NCI-H1436 (cell line): ENCODE data around the gene CLSTN1.
A peak's percentile ranks its signal among the peaks of the same experiment; 100 is the strongest.
"Not testable (repeated sequence)": the region's sequence is repeated elsewhere in the genome, so short reads cannot be mapped to it uniquely, and the experiment has no call there.

Experiments
- DNase-seq: peaks from one replicate; lab custom pipeline; 2025; lab: John Stamatoyannopoulos, UW

Gene CLSTN1

GRCh38 chr1:9729523-9729922 is 94.2 kb downstream of the CLSTN1 start:
- DNase-seq: no peak

- DNase-seq: no peak
Observed at GRCh38 chr1:9728451-9729295, 95.1 kb downstream of the CLSTN1 start.

GRCh38 chr1:9726905-9727595 is 96.7 kb downstream of the CLSTN1 start:
- no peak for DNase-seq

GRCh38 chr1:9726406-9726805 is 97.4 kb downstream of the CLSTN1 start:
- DNase-seq: no peak

- peak; percentile 35 for DNase-seq
Observed at GRCh38 chr1:9724706-9725476, 98.9 kb downstream of the CLSTN1 start.

GRCh38 chr1:9723926-9724325 is 99.8 kb downstream of the CLSTN1 start:
- no peak for DNase-seq

- DNase-seq: no peak
Observed at GRCh38 chr1:9723068-9723805, 100.5 kb downstream of the CLSTN1 start.

- no peak for DNase-seq
Observed at GRCh38 chr1:9722378-9722749, 101.4 kb downstream of the CLSTN1 start.

GRCh38 chr1:9721606-9722377 is 102.0 kb downstream of the CLSTN1 start:
- peak; percentile 20 for DNase-seq

- no peak for DNase-seq
Observed at GRCh38 chr1:9720785-9721605, 102.8 kb downstream of the CLSTN1 start.

- DNase-seq: no peak
Observed at GRCh38 chr1:9719978-9720722, 103.6 kb downstream of the CLSTN1 start.

- no peak for DNase-seq
Observed at GRCh38 chr1:9718006-9718680, 105.6 kb downstream of the CLSTN1 start.

GRCh38 chr1:9717193-9718005 is 106.4 kb downstream of the CLSTN1 start:
- DNase-seq: peak; percentile 61

- DNase-seq: no peak
Observed at GRCh38 chr1:9716404-9717192, 107.2 kb downstream of the CLSTN1 start.

GRCh38 chr1:9715536-9716226 is 108.1 kb downstream of the CLSTN1 start:
- DNase-seq: no peak

GRCh38 chr1:9714257-9714718 is 109.5 kb downstream of the CLSTN1 start:
- no peak for DNase-seq

GRCh38 chr1:9712767-9713166 is 111.0 kb downstream of the CLSTN1 start:
- not testable (repeated sequence) for DNase-seq
